Hematopoietic multipotent progenitor cell (in vitro differentiated cells): Measurements from ENCODE around the gene NOL4L. TPM values are rescaled to one million over a fixed set of nuclear protein-coding genes. Genes with fewer than 3 reads are reported as not detected.
A peak's percentile ranks its signal among the peaks of the same experiment; 100 is the strongest.

Source experiments
- DNase-seq, 3 donors: peaks; one replicate each; pipeline ENCODE4 v3.0.0-alpha.2; 2011 to 2015; ENCODE audit warnings: low read depth in 2 of 3, low spot score in 2 of 3
- total RNA-seq: library from RNA; depleted of rRNA; stranded (reverse); fragments of >200 nt; gene quantifications from one replicate; pipeline ENCODE4 v1.2.3, GENCODE V29; 2012

Gene NOL4L, protein sequence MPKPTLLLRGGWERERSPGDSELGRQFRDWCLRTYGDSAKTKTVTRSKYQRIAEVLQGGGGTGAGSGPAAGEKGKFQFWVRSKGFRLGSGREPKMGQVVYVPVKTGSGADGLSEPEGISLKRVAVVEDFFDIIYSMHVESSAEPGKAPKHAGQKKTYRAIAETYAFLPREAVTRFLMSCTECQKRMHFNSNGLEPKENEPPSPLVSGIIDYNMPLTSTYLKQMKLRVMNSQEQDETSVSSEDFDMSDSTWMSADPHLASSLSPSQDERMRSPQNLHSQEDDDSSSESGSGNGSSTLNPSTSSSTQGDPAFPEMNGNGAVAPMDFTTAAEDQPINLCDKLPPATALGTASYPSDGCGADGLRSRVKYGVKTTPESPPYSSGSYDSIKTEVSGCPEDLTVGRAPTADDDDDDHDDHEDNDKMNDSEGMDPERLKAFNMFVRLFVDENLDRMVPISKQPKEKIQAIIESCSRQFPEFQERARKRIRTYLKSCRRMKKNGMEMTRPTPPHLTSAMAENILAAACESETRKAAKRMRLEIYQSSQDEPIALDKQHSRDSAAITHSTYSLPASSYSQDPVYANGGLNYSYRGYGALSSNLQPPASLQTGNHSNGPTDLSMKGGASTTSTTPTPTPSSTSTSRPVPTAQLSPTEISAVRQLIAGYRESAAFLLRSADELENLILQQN
- 34.5 TPM for total RNA-seq

DNA sequence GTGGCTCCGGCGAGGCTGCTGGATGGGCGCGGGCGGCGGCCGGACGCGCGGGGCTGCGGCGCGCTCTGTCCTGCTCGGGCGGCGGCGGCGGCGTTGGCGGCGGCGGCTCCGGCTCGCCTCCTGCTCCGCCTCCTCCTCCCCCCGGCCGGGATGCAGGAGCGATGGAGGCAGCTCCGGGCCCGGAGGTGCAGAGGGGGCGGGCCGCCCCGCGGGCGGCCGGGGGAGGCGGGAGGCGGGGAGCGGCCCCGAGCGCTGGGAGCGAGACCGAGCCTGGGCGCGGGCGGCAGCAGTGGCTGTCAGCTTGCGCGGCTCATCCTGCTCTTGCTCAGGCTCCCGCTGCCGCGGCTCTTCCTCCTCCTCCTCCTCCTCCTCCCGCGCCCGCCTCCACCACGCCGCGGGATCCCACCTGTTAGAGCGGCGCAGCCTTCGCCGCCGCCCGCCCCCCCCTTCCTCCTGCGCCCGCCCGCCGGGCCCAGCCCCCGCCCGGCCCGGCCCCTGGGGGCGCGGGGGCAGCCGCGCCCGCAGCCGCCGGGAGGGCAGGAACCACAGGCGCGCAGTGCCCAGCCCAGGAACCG lies at the start of gene NOL4L:
NOL4L (minus strand) TSS at position 323 of the 575 bp plus-strand sequence. CDS start 443 bp downstream, outside the sequence.
- peak in 2 of 3 donors; percentile 27 to 33 for DNase-seq

GRCh38 chr20:32634041-32634805 lies 49.1 kb upstream of the NOL4L start:
- no peak for DNase-seq

DNA sequence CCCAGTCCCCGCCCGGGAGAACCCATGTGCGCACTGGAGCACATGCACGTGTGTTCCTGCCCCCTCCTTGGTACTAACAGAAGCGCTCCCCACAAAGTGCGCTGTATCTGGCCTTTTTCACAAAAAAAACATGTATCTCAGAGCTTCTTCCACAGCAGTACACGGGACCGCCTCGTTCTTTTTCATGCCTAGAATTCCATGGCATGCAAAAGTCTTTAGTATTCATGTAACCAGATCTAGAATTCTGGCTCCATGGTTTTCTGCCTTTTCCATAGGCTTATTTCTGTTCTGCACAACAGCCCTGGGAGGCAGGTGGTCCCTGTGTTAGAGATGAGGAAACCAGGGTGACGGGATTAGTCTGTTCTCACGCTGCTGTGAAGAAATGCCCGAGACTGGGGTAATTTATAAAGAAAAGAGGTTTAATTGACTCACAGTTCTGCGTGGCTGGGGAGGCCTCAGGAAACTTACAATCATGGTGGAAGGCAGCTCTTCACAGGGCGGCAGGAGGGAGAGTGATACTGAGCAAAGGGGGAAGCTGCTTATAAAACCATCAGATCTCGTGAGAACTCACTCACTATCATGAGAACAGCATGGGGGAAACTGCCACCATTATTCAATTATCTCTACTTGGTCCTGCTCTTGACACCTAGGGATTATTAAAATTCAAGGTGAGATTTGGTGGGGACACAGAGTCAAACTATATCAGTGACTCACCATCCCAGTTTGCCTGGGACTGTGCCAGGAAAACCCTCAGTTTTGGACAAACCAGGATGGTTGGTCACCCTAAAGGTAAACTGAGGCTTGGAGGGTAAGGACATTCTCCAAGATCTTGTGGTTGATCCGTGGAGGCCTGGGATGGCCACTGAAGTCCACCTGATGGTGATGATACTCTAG lies 47.6 kb upstream of the NOL4L start:
- DNase-seq = no peak

- DNase-seq = no peak
These were observed 46.9 kb upstream of the NOL4L start for GRCh38 chr20:32631933-32632460.

DNA sequence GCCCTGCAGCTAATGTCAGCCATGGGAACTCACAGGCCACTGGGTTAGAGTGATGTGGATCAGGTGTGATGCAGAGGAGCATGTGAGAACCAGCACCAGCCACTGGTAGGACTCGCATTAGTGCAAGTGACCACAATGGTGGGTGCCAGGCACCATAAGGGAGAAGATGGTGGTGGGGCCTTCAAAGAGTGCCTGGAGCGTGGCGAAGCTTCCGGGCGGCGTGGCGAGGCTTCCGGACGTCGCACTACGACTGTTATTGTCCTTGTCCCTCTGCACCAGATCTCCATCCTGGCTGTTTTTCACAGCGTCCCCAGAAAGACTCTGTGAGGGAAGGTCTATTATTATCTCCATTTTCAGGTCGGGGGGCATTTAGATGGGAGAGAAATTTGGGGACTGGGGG lies 44.7 kb upstream of the NOL4L start:
- DNase-seq = no peak

DNA sequence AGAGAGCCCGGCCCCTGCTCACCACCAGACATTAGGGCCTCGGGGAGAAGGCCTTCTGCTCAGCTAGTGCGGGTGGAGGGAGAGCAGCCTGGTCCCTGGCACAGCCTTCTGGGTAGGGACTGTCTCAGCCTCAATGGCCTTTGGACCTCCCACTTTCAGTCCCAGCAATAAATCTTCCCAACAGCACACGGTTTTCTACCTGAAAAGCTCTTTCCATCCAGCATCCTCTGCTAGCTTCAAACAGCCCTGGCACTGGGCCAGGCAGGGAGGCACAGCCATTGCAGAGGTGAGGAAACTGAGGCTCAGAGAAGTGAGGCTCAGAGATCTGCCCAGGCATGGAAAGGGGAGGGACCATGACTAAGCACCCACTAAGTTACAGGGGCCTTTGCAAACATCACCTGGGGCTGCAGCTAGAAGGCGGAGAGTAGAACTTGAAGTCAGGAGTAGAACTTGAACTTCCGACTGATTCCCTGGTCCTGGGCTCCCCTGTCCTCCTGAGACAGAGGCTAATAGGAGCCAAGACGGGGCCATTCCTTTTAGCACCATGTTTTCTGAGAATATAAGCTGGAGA lies 43.9 kb upstream of the NOL4L start:
- DNase-seq = peak in 1 of 3 donors; percentile 15

DNA sequence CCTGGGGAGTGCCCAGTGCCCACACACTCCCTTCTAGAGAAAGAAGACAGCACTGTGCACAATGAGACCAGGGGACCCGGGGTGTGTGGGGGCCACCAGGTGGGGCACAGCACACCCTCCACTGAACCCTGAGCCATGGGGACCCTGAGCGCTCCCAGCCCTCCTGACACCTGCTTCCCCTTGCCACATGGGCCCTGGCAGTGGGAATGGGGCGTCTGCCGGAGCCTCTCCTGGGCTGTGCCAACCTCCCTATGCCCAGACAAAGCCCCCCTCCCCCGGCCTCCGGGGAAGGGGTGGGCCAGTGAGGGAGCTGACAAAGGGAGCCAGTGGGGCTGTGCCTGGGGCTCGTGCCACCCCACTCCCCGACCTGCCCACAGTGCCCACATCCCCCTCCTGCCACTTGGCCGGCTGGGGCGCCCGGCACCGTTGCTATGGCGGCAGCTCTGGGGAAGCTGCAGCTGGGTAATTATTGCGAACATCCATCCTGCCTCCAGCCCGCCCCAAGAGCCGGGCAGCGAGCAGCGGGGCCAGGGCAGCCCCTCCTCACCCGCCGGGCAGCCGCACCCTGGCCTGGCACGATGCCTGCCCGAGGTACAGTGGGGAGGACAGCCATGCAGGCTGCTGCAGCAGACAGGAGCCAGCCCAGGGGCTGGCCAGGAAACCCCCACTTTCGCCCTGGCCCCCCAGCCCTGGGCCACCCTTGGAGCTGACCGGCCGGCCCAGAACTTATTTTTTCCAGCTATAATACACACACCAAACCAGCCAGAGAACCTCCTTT lies 41.9 kb upstream of the NOL4L start:
- peak in 2 of 3 donors; percentile 90 to 95 for DNase-seq

GRCh38 chr20:32626407-32626806 lies 41.3 kb upstream of the NOL4L start:
- DNase-seq = no peak

DNA sequence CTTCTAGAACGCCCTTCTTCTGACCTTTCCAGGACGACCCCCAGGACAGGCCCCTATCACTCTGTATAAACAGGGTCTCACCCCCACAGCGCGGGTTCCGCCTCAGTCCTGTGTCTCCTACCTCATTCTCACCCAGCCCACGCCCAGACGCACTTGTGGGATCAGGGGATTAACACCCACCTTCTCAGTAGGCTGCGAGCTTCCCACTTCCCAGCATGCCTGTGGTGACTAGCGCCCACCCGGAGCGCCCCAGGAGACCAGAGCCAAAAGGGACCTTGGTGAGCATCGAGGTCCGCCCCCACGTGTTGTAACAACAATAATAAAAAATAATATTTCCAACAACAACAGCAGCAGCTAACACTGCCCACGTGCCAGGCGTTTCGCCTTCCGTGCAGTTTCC lies 40.9 kb upstream of the NOL4L start:
- DNase-seq = no peak

GRCh38 chr20:32624687-32625345 lies 39.7 kb upstream of the NOL4L start:
- no peak for DNase-seq

DNA sequence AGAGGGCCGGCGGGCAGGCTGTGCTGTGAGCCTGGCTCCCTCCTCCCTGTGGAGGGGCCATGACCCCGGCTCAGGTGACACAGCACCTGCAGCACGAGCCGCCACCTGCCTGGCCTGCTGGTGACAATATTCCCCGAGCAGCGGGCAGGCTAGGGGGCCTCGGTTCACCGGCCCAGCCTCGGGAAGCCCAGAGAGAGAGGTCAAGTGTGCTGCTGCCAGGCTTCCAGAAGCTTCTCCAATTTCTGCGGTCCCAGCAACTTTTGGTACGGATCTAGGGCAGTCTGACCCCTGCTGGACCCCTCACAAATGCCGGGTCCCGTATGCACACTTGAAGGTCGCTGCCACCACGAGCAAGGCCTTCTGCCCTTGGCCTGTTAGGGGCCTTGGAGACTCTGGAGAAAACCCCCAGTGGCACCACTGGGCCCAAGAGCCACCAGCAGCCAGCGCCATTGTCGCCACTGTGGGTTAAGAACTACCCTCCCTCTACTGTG lies 38.6 kb upstream of the NOL4L start:
- peak in 2 of 3 donors; percentile 18 to 36 for DNase-seq

GRCh38 chr20:32622585-32623468 lies 37.7 kb upstream of the NOL4L start:
- DNase-seq = no peak

DNA sequence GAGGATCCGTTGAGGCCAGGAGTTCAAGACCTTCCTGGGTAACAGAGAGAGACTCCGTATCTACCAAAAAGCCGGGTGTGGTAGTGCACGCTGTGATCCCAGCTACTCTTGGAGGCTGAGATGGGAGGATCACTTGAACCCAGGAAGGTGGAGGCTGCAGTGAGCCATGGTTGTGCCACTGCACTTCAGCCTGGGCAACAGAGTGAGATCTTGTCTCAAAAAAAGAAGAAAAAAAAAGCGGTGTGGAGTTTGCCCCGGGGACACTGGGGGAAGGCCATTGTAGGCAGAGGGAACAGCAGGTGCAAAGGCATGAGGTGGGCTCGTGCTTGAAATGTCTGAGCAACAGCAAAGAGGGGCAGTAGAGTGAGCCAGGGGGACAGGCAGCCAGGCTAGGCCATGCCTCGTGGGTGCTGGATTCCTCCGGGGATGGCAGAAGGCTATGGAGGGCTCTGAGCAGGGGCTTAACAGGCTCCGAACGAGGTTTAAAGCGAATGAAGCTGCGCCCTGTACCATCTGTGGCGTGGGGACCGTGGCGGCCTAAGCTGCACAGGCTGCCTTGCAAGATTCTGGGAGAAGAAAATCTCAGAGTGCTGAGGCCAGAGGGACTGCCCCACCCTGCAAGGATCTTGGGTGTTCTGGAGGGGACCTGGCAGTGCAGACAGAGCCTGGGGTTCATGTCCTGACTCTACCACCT lies 36.9 kb upstream of the NOL4L start:
- DNase-seq = no peak

- peak in 1 of 3 donors; percentile 23 for DNase-seq
These were observed 36.1 kb upstream of the NOL4L start for GRCh38 chr20:32621071-32621890.

DNA sequence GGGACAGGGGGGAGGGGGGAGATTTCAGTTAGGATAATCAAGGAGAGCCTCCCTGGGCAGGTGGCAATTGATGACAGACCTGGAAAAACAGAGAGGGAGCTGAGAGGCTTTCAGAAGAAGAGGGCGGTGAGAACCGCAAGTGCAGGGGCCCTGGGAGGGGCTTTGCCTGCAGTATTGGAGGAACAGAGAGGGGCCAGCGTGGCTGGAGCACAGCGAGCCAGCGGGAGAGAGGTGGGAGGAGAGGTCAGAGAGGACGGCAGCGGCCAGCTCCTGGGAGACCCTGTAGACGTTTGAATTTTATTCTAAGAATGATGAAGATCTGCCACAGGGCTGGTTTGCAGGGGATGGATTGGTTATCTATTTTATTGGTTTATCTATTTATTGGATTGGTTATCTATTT lies 34.5 kb upstream of the NOL4L start:
- DNase-seq = no peak
